SU-DHL-6 (cell line): ENCODE measurements around the gene CHERP.

Experiments
- H2AFZ ChIP-seq: fragments of 200-600 bp; sonication (generic); 2 replicates; pipeline ENCODE4 v1.6.1; 2014; ENCODE audit warnings: low read depth, mild to moderate bottlenecking, moderate library complexity, mixed read lengths, antibody characterized with exemption, low read length; ENCODE audit not compliant: severe bottlenecking
- H3F3A ChIP-seq: fragments of 200-600 bp; shearing (Covaris generic); 2 replicates; pipeline ENCODE4 v1.6.0; 2016; ENCODE audit warnings: antibody characterized with exemption, mild to moderate bottlenecking; ENCODE audit not compliant: insufficient read depth
- H3K27ac ChIP-seq: fragments of 200-600 bp; sonication (generic); 2 replicates; pipeline ENCODE4 v1.5.1; 2016; ENCODE audit warnings: low read depth, mild to moderate bottlenecking, low read length, moderate library complexity, mixed read lengths
- H3K27me3 ChIP-seq: fragments of 200-600 bp; sonication (generic), shearing (Covaris generic); 2 replicates; pipeline ENCODE4 v1.6.0; 2014; ENCODE audit warnings: mild to moderate bottlenecking, low read length
- H3K36me3 ChIP-seq: fragments of 200-600 bp; sonication (generic); 2 replicates; pipeline ENCODE4 v1.6.1; 2014; ENCODE audit warnings: mild to moderate bottlenecking, low read length, mixed read lengths
- H3K4me2 ChIP-seq: fragments of 300-600, 200-600 bp; shearing (Covaris generic), sonication (generic); 2 replicates; pipeline ENCODE4 v1.6.0; 2014; ENCODE audit warnings: low read length, low read depth, mild to moderate bottlenecking; ENCODE audit not compliant: poor library complexity, severe bottlenecking
- H3K4me3 ChIP-seq: fragments of 200-600 bp; sonication (generic); 2 replicates; pipeline ENCODE4 v1.5.1; 2014; ENCODE audit warnings: antibody characterized with exemption, low read length, mild to moderate bottlenecking, mixed read lengths; ENCODE audit not compliant: insufficient read depth, poor library complexity, severe bottlenecking
- H3K79me2 ChIP-seq: fragments of 200-600 bp; sonication (generic); 2 replicates; pipeline ENCODE4 v1.6.1; 2014; ENCODE audit warnings: mild to moderate bottlenecking, low read length, moderate library complexity; ENCODE audit not compliant: insufficient read depth
- H3K9ac ChIP-seq: fragments of 200-600 bp; sonication (generic); 2 replicates; pipeline ENCODE4 v1.7.0; 2014; ENCODE audit warnings: mild to moderate bottlenecking, low read length
- H3K9me2 ChIP-seq: fragments of 200-600 bp; sonication (generic); replicated peaks from 2 replicates; pipeline ENCODE4 v1.6.1; 2014; ENCODE audit warnings: low read length; ENCODE audit not compliant: insufficient read depth
- H3K9me3 ChIP-seq: fragments of 200-600 bp; sonication (generic); 2 replicates; pipeline ENCODE4 v1.6.1; 2014; ENCODE audit warnings: low read length, mixed read lengths; ENCODE audit not compliant: insufficient read depth
- H4K20me1 ChIP-seq: fragments of 200-600 bp; sonication (generic); 2 replicates; pipeline ENCODE4 v1.6.1; 2014; ENCODE audit warnings: low read depth, mild to moderate bottlenecking, antibody characterized with exemption, low read length, moderate library complexity, mixed read lengths
- CTCF ChIP-seq: fragments of 200-600 bp; sonication (generic); IDR thresholded peaks from one replicate; pipeline ENCODE4 v1.5.1; 2017; ENCODE audit warnings: antibody characterized with exemption, mild to moderate bottlenecking, low read length, moderate library complexity; ENCODE audit not compliant: insufficient read depth, poor library complexity, severe bottlenecking
- EZH2phosphoT487 ChIP-seq: fragments of 200-600 bp; sonication (generic), shearing (Covaris generic); conservative IDR thresholded peaks from 2 replicates; pipeline ENCODE4 v1.6.1; 2018; ENCODE audit warnings: mild to moderate bottlenecking, antibody characterized with exemption, low read length, moderate library complexity, mixed read lengths

Gene CHERP

GRCh38 chr19:16527971-16528521, 14.2 kb downstream of the CHERP start:
- Histone ChIP-seq H4K20me1 (no peaks in the 10 kb centered on the region; the same call in 1 of the 2 replicates), H3K9ac (no peak overlapping the region), H3K27ac (no peak overlapping the region), H3K4me3 (no peak overlapping the region), H3F3A (no peaks in the 10 kb centered on the region), H3K36me3 (no peaks in the 10 kb centered on the region), H3K79me2 (peaks cover 8% of the 10 kb centered on the region; the same call in 1 of the 2 replicates), H3K4me2 (no peak overlapping the region), H2AFZ (no peak overlapping the region), H3K9me3 (no peaks in the 10 kb centered on the region), H3K27me3 (no peaks in the 10 kb centered on the region), H3K9me2 (no peaks in the 10 kb centered on the region)
- no peak for TF ChIP-seq EZH2phosphoT487
- TF ChIP-seq CTCF = peak; percentile 54

- TF ChIP-seq EZH2phosphoT487 (no peak), CTCF (no peak)
- no peaks in the 10 kb centered on the region for H3K9me2 ChIP-seq
- no peaks in the 10 kb centered on the region for H3F3A ChIP-seq
- H3K9ac ChIP-seq = no peak overlapping the region
- no peak overlapping the region for H2AFZ ChIP-seq
- H3K4me2 ChIP-seq = no peak overlapping the region
- H3K9me3 ChIP-seq = no peaks in the 10 kb centered on the region
- no peaks in the 10 kb centered on the region for H3K36me3 ChIP-seq
- H4K20me1 ChIP-seq = no peaks in the 10 kb centered on the region
- no peak overlapping the region for H3K4me3 ChIP-seq
- H3K79me2 ChIP-seq = peaks cover 8% of the 10 kb centered on the region; the same call in 1 of the 2 replicates
- H3K27me3 ChIP-seq = no peaks in the 10 kb centered on the region
- H3K27ac ChIP-seq = no peak overlapping the region
Measured at GRCh38 chr19:16527334-16527935, 14.8 kb downstream of the CHERP start.

GRCh38 chr19:16525751-16526481, 16.3 kb downstream of the CHERP start:
- no peaks in the 10 kb centered on the region for H3K27me3 ChIP-seq
- H3K9me2 ChIP-seq = no peaks in the 10 kb centered on the region
- H3K4me2 ChIP-seq = no peak overlapping the region
- no peak for TF ChIP-seq CTCF
- TF ChIP-seq EZH2phosphoT487 = no peak
- no peak overlapping the region for H3K27ac ChIP-seq
- no peaks in the 10 kb centered on the region for H3F3A ChIP-seq
- H4K20me1 ChIP-seq = no peaks in the 10 kb centered on the region
- no peaks in the 10 kb centered on the region for H3K9me3 ChIP-seq
- peaks cover 8% of the 10 kb centered on the region; the same call in 1 of the 2 replicates for H3K79me2 ChIP-seq
- H2AFZ ChIP-seq = no peak overlapping the region
- no peak overlapping the region for H3K4me3 ChIP-seq
- no peak overlapping the region for H3K9ac ChIP-seq
- H3K36me3 ChIP-seq = no peaks in the 10 kb centered on the region
